GM21529 (cell line): ENCODE measurements around the gene TMEM147.

Source experiments
- ATAC-seq: cut with Tn5 transposase; IDR thresholded peaks from one replicate; pipeline ENCODE4 v1.9.1; 2021; ENCODE audit not compliant: unreplicated experiment

The TMEM147 gene, protein sequence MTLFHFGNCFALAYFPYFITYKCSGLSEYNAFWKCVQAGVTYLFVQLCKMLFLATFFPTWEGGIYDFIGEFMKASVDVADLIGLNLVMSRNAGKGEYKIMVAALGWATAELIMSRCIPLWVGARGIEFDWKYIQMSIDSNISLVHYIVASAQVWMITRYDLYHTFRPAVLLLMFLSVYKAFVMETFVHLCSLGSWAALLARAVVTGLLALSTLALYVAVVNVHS

DNA sequence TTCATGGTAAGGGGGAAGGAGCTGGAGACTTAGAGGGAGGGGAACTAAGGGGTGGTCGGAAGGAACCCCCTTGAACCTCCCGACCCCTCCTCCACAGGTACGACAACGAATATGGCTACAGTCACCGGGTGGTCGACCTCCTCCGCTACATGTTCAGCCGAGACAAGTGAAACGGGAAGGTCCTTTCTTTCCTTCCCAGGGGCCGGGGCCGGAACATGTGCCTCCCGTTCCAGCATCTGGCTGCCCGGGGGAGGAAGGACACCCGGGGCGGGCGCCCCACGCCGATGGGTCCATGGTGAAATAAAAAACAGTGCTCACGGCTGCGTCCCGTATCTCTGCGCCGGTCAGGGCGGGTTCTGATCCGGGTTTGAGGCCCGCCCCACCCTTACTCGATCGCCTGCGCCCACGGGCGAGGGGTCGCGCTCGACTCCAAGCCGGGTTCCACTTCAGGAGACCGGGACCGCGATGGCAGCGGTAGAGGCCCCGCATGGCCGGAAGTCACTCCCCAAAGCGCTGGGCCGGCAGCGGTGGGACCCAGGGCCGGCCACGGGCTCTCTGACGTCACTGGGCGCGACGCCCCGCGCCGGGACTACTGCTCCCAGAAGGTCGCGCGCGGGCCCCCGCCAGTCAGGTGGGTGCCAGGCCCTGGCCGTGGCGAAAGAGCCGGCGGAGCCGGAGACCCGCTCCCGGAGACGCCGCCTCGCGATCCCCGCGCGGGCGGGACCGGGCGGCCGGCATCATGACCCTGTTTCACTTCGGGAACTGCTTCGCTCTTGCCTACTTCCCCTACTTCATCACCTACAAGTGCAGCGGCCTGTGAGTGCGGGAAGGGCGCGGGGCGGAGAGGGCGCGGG is at the start of gene TMEM147:
TSS of gene TMEM147 (plus strand) at position 626 of the 854 bp plus-strand sequence. CDS start at position 740, 114 bp downstream.
- peak; percentile 78 for ATAC-seq

DNA sequence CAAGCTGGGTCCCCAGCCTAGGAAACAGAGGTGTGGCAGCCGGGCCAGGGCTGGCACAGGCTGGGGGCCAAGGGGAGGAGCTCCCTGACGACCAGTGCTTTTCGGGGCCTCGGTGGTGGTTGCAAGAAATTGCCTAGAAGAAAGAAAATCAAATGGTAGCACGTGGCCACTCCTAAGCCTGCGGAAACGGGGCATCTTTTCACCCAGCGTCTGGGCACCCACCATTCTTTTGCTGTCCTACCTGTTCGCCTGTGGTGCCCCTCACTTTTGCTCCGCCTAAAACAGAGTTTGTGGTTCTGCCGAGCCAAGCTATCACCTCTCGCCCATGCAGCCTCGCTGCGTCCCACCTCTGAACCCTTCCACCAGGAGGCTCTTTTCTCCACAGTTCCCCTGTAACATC is 48.0 kb upstream of the TMEM147 start:
- no peak for ATAC-seq

DNA sequence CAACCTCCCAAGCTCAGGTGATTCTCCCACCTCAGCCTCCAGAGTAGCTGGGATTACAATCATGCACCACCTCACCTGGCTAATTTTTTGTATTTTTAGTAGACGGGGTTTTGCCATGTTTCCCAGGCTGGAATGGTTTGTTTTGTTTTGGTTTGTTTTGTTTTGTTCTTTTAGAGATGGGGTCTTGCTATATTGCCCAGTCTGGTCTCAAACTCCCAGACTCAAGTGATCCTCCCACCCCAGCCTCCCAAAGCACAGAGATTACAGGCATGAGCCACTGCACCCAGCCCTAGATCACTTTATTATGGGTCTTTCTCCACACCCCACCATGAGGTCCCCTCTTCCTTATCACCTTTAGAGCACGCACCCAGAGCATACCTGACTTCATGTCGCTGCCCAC is 47.2 kb upstream of the TMEM147 start:
- ATAC-seq = no peak

DNA sequence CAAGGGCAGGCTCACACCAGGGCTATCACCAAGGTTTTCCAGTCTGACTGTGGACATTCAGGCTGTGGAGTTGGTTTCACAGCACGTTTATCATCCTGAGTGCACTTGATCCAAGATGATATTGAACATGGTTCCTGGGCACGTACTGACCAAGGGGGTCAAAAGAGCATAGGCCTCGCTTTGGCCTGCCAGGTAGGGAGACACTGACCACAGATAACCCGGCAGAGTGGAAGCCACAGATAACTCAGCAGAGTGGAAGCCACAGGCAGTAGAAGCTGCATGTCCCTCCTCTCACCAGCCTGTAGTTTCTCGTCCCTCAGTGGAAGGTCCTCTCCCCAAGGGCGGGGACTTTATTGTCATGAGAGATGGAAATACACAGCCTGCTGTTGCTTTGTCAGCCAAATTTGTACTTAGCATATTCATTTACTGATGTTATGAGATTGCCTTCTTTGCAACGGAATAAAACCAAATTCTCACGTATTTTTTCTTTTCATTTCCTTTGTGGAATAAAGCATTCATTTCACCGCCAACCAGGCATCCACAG is 46.4 kb upstream of the TMEM147 start:
- ATAC-seq = no peak

DNA sequence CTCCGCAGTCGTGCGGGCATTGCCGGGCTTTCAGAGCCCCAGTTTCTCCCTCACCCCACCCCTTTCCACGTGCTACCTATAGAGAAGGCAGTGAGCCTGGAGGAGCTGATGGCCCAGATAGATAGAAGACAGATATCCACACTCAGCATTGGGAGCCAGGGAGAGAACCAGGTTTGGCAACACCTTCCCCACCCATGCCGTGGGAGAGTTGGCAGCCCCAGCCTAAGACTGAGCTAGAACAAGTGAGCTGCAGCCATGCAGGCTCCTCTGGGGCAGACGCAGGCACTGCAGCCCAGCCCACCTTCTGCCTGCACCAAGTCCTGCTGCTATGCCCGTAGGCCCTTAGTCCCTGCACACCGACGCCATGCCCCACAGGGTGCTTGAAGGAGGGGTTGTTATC is 44.8 kb upstream of the TMEM147 start:
- ATAC-seq = no peak

DNA sequence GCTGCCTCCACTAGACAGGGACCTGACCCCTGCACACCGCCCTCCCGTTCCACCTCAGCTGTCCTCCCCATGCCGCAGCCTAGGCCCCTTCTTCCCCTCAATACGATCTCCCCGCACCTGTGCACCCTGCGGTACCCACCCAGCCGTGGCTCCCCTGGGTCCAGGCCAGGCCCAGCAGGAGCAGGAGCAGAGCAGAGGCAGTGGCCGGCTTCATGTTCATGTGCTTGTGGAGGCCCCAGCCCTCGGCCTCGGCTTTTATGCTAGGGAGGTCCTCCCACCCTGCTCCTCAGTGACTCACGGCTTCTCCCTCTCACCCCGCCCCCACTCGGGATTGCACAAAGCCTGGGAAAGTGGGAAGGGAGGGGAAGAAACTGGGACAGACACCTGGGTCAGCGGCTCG is 43.7 kb upstream of the TMEM147 start:
- ATAC-seq = no peak

DNA sequence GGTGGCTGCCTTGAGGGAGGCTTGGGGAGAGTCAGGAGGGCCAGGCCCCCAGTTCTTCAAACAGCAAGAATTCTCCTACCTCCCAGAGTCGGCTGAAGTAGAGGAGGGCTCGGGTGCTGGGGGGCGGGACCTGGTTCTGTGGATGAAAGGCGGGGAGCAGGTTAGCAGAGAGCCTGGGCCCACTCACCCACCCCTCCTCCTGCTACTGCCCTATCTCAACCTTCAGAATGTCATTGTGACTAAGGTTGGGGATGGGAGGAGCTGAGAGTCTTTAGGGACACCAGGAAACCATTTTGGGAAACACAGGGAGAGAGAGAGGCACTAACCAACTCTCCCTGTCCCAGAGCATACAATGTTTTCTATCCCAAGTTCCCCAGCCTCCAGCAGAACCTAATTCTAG is 42.7 kb upstream of the TMEM147 start:
- no peak for ATAC-seq

DNA sequence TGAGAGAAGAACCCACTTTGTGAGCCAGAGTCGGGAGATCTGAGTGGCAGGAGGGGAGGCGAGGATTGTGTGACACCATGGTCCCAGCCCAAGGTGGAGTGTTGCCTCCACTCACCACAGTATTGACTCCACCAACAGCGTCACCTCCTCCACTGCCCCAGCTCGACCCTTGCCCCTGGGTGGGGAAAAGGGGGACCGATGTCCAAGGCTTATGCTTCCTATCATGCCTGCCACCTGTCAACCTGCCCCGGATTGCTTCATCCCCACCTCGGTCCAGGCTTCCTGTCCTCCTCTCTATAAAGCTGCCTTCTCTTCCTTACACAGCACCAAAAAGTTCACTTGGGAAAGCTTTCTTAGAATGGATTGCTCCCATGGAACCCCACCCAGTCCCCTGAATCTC is 39.4 kb upstream of the TMEM147 start:
- no peak for ATAC-seq

DNA sequence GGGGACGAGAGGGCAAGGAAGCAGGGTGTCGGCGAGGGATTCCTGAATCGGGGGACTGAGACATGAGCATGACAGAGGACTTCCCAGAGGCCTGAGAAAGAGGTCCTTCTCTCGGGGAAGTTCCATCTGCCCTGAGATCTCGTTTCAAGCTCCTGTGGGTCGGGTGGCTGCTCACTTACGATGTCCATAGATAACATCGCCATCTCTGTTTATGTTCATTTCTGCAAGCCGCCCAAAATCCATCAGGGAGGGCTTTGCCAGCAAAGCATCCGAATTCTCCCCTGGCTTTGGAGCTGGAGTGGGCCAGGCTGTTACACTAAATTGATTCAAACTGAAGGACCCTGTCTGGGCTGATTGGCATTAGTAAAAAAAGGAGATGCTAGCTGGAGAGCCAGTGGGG is 37.9 kb upstream of the TMEM147 start:
- no peak for ATAC-seq

DNA sequence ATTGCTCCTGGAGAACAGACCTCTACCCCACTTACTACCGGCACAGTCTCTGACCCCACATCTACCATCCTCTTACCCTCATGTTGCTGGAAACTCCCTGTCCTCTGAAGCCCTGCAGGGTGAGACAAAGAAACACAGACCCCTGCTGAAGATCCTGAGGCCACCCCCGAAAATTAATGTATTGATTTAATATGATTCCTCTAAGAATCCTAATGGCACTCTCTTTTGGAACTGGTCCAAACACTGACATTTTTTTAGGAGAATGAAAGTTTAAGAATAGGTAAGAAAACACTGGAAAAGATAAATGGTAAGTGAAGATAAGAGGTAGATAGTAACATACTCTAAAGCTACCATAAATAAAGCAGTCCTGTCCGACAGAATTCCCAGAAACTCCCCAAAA is 37.3 kb upstream of the TMEM147 start:
- ATAC-seq = no peak

DNA sequence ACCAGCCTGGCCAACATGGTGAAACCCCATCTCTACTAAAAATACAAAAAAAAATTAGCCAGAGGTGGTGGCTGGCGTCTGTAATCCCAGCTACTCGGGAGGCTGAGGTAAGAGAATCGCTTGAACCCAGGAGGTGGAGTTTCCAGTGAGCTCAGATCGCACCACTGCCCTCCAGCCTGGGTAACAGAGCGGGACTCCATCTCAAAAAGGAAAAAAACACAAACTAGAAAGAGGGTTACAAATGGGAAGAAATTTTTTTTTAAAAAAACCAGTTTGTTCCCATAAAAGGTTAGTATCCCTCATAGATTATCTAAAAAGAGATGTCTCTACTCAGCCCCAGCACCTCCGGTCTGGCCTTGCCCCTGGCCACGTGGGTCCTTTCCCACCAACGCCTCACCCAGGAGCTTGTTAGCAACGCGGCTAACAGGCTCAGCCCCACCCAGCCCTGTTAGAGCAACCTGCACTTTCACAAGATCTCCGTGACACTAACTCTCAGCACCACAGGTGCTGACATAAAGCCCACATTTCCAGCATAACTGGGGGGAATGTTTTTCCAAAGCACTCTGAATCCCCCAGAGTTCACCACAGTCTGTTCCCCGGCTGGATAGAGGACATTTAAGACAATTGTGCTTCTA is 36.3 kb upstream of the TMEM147 start:
- ATAC-seq = no peak

DNA sequence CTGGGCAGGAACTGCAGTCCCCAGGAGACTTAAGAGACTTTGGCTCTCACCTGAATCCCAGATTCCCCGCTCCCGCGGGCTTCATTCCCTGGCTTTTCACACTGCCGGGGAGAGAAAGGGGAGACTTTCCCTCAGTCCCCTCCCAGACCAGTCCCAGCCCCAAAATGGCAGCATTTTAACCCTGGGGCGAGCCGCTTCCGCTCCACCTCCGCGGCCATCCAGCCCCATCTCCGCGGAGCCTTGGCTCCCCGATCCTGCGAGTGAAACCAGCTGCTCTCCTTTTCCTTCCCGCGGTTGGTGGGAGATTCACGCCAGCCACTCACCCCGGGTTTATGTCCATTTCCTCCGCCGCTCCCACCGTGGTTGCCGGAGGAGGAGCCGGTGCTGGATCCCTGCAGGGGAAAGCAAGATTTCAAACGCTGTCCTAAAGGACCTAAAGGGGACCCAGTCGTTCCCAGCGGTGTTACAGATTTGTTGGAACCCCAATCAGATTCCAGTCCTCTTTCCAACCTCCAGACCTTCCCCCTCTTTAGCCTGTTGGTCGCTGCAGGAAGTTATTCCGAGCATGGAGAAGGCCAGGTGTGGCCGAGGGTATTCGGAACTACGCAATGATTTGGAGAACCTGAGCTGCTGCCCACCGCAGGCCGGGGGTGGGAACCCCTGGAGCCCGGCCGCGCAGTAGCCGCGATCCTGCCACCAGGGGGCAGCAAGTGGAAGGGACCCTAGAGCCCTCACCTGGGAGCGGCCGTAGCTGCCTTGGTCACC is 35.4 kb upstream of the TMEM147 start:
- no peak for ATAC-seq

DNA sequence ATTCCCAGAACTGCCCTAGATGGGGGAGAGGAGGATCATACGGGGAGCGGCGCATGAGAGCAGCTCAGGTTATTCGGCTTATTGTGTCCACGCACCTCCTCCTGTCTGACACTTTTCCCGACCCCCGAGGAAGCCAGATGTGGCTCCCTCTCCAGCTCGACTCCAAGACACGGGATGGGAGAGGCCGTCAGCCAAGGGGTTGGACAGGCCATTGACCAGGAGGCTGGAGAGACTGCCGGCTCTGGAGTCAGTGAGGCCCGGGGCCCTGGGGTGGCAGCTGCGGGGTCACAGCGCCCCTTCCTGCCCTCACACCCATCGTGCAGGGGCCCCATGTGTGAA is 34.8 kb upstream of the TMEM147 start:
- ATAC-seq = no peak

DNA sequence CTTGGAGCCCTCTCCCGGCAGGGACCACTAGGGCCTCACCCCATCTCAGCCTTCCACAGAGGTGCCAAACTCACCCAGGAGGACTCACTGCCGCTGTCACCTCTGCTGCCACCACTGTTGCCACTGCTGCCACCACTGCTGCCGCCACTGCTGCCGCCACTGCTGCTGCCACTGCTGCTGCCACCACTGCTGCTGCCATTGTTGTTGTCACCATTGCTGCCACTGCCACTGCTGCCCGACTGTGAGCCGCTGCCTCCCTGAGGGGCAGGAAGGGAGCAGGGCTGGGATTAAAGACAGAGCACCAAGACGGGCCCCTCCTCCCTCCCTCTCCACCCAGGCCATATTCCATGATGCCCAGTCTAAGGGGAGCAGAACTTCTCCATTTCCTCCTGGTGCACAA is 34.1 kb upstream of the TMEM147 start:
- ATAC-seq = no peak

DNA sequence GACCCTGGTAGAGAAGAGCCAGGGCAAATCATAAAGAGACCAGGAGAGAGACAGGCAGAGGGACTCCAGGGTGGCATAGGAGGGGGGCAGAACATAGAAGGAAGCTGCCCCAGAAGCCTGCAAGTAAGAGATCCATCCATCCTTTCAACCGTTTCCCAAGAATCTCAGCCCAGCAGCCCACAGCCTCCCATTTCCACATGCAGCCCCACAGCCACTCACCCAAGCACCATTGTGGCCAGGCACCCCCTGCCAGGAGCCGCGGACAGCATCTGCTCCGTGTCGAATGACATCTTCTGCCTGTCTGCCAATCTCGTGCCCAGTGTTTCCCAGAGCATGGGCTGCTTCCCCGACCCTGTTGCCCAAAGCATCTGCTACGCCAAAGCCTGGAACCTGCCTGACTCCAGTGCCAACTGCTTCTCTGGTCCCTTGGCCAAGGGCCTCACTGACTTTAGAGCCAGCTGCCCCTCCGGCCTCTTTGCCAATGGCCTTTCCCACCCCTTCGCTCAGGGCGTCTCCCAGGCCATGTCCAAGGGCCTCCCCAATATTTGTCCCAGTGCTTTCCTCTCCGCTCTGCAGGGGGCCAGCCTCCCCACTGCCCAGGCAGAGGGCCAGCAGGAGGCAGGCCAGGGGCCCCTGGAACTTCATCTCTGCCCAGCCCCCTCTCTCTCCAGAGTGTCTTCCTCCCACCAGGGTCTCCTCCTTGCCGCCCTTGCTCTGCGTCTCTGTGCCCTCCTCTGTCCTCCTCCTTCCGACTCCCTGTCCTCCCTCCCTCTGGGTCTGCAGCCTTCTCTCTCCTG is 32.4 kb upstream of the TMEM147 start:
- no peak for ATAC-seq

DNA sequence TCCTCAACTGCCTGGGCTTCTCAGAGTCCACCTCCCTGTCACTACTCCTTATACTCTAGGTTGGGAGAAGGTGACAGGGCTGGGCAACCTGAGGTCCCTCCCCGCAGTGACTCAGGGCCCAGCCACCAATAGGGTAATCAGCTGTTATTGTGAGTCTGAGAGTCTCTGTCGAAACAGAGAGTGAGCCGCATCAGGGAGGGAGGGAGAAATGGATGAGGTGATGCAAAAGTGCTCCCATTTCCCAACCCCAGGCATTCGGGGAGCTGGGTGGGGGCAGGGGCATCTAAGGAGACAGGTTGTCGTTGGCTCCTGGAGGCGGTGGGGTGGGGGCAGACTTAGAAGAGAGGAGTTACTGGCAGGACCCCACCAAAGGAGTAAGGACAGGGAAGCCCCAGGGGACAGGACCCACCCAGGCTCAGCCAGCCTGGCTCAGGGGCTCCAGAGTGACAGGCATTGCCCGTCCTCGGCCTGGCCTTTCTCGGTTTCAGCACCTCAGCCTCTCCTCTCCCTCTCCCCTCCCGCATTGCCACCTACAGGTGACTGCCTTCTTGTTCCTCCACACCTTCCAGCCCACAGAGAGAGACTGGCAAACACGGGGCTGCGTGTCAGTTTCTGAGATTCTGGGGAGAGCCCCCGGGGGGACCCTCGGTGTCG is 31.7 kb upstream of the TMEM147 start, which contains the start of gene DMKN:
TSS of gene DMKN (minus strand) at position 22 of the 654 bp plus-strand sequence. CDS start 174 bp downstream, outside the sequence.
- ATAC-seq = no peak

DNA sequence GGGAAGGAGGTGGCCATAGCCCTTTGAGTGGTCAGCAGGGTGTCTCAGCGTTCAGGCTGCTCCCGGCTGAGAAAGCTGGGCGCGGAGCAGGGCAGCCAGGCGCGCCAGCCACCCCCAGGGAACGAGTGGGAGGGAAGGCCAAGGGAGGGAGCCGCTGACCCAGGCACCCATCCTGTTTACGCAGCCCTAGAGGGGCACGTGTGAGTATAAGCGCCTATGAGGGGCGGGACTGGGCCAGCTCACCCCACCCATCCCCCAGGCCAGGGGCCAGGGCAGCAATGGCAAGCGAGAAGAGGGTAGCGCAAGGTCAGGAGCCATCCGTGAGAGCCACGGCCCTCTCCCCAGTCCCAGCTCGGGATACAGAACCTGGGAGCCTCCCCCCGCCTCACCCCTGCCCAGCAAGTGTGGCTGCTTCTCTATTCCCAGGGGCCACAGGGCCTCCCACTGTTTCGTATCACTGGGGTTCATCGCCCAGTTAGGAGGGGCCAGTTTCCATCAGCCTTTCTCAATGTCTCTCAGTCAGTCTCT is 31.1 kb upstream of the TMEM147 start:
- ATAC-seq = no peak

DNA sequence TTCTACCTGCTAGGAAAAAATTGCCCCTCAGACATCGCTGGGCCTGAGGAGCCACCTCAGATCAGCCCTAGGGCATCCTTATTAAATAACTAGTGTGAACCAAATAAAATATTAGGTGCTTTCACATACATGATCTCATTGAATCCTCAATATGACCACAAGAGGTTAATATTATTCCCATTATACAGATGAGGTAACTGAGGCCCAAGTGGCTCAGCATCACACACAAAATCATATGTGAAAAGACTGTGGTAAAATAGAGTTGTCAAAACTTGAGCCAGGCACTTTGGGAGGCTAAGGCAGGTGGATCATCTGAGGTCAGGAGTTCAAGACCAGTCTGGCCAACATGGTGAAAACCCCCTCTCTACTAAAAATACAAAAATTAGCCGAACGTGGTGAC is 29.1 kb upstream of the TMEM147 start:
- no peak for ATAC-seq

DNA sequence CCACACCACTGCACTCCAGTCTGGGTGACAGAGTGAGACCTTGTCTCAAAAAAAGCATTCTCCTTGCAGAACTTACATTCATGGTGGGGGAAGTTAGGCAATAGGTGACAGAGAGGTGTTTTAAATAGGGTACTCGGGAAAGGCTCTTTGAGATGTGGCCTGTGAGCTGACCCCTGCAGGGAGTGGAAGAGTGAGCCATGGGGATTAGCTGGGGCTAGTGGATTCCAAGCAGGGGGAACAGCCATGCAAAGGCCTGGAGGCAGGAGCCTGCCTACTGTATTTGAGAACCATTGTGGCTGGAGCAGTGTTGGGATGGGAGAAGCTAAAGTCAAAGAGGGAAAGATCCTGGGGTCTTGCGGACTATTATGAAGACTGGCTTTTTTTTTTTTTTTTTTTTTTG is 28.1 kb upstream of the TMEM147 start:
- no peak for ATAC-seq

DNA sequence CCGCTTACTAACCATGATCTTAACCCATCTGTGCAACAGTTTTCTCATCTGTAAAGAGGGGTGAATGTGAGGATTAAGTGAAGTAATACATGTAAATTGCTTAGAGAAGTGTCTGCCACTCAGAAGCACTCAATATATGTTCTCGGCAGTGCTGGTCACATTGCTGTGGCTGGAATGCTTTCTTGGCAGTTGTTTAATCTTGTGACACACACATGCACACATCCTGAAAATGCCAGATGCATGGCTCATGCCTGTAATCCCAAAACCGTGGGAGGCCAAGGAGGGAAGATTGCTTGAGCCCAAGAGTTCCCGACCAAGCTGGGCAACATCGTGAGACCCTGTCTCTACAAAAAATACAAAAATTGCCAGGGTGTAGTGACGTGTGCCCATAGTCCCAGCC is 27.1 kb upstream of the TMEM147 start:
- no peak for ATAC-seq
